Occipital lobe (tissue), 2 donors: ENCODE measurements around the gene TNS3. TPM values are rescaled to one million over a fixed set of nuclear protein-coding genes. Genes with fewer than 3 reads are reported as not detected.

Source experiments
- DNase-seq: peaks from one replicate; lab custom pipeline; 2025; lab: John Stamatoyannopoulos, UW
- total RNA-seq: library from RNA; depleted of rRNA; stranded (reverse); fragments of >200 nt; gene quantifications from one replicate; pipeline ENCODE4 v1.2.3, GENCODE V29; 2014

The TNS3 gene
- total RNA-seq, 1 donor from 2014 or later: 7.5 TPM

DNA sequence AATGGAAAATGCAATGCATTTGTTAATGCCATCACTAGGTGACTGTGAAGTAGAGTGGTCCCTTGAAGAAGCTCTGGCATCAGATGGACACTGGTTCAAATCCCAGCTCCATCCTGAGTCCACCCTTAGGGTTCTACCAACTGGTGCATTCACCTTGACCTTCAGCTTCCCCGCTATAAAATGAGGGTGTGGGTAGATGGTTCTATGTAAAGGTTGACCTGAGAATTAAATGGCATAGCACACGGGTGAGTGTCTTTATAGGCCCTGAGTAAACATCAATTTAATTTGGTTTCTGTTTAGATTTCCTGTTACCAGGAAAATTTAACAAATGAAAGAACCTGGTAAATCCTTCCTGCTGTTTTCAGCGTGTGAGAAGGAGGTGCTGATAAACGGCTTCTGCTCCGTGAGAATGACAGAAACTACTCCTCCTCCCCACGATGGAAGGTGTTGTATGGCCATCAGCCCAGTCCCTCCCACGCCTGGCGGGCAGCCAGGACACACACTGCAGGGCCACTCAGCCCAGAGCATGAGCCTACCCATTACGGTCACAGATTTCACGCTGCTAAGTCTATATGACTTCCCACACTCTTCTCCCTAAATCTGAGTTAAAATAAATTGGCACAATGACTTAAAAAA lies 210.1 kb downstream of the TNS3 start:
- DNase-seq: no peak

DNA sequence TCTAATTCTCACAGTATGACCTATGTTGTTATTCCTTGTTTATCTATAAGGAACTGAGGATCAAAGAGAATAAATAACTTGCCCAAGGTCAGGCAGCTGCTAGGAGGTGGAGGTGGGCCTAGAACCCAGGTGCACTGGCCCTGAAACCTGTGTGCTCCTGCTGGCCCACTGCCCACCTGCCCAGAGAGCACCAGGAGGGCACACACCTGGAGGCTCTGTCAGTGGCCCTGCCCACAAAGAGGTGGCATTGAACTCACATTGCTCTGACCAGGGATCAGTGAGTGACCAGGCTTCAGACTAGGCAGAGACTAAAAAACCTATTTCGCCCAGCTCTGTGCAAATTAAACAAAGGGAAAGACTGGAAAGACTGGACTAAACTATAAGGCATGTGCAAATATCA lies 210.6 kb downstream of the TNS3 start:
- DNase-seq: no peak

DNA sequence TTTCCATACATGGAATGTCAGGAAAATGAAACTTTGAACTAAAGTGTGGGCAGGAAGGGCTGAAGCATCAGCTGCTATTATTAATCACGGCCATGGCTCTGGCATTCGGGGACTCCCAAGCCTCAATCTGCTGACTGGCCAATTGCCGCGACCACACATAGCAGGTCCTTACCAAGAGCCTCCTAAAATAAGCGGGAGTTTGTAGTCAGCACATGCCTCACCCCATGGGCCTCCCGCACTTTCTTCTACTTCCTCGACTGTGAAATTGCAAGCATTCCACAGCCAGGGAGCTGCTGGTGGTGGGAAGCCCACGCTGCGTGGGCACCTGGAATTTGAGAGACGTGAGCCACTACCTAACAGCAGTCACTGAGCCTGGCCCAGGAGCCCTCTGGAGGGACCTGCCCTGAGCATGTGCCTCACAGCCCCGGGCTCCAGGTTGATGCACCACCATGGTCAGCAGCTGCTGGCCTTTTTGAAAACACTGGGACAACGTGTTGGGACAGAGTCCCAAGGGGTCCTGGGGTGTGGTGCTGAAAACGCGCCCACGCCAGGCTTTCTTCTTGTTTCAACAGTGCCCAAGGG lies 211.4 kb downstream of the TNS3 start:
- no peak for DNase-seq

DNA sequence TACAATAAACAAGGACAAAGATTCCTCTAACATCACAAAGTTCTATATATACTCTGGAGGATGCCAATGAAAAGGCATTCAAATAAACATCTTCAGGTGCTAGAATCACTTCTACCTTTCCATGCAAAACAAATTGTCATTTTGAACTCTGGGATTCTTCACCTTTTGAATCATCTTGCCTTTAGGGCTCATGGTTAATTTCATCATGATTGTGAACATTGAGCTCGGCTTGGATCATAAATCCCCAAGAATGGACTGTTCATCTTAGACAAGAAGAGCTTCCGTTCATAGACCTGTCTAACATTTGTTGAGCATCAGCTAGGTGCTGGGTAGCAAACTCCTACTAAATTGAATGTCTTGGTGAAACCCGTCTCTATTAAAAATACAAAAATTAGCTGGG lies 212.2 kb downstream of the TNS3 start:
- no peak for DNase-seq

DNA sequence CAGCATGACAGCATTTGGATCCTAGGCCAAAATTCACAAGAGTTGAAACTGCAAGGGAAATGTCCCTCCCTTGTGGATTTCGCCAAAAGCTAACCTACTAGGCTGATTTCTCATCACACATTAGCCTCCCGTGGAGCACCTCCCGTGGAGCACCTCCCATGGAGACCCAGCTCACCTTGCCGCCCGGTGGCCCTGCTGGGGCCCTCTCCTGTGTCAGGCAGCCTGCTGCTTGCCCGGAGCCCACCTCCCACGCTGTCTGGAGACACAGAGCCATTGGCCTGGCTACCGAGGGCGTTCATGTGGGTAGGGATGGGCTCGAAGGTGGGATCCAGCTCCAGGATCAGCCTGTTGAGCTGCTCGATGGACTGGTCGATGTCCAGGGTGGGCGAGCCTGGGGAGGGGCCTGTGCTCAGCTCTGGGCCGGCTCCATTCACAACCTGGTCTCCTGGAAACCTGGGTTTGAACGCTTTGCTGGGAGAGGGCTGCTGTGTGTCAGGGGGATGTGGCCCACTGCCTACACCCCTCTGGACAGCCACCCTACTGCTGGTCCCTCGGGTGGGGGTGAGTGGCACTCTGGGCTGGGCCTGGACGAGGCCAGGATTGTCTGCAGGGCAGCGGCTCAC lies 213.6 kb downstream of the TNS3 start:
- no peak for DNase-seq

DNA sequence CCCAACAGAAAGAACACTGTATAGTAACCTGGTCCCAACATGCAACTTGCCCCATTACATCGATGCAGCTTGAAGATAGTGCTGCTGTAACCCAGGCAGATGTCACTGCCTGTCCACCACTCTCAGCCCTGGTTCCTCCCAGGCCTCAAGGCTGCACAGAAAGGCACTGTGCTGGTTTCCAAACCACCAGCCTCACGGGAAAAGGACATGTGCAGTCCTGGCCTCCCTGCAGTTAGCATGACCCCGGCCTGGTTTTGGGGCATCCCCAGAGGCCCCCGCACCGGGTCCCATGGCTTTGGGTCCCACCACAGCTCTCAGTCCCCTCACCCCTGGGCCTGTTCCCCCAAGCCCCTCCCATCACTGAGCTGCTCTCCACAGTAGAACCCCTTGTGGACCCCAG lies 214.5 kb downstream of the TNS3 start:
- DNase-seq: no peak

DNA sequence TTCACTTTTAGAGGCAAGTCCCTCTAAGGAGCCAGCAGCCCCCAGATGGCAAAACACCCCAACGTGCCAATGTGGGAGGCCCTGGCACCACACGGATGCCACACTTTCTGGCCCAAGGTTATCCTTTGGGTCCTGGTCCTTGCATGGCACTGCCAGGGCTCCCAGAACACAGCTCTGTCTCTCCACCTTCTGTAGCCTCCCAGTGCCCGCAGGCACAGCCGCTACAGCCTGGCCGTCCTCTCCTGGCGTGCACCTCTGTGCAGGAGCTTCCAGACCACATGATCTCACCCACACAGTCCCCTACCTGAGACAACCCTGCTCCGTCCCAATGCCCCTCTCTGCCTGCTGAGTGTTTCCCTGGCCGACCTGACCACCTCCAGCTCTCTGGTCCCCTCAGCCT lies 215.0 kb downstream of the TNS3 start:
- DNase-seq: no peak

DNA sequence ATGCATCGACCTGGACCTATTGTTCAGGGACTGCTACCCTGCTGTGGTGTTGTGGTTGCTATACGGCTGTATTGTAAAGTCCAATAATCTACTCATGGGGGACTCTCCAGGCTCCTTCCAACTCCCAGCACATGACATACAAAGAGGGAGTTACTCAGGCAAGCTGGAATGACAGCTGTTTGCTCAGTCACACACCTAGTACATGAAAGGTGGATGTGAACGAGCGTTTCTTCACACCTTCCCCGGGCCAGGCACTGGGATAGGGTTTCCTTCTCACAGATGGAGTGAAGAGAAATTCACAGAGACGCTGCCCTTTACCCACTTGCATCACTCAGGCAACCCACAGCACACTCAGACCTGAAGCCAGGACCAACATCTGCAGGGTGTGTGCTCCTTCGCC lies 215.7 kb downstream of the TNS3 start:
- DNase-seq: no peak

DNA sequence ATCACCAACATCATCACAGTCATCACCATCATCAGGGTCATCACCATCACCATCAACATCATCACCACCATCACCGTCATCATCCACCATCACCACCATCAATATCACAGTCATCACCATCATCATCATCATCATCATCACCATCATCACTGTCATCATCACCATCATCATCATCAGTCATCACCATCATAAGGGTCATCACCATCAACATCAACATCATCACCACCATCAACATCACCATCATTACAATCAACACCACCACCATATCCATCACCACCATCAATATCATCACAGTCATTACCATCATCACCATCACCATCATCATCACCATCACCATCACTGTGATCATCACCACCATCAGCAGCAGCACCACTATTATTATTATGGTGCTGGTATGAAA lies 218.9 kb downstream of the TNS3 start:
- no peak for DNase-seq

DNA sequence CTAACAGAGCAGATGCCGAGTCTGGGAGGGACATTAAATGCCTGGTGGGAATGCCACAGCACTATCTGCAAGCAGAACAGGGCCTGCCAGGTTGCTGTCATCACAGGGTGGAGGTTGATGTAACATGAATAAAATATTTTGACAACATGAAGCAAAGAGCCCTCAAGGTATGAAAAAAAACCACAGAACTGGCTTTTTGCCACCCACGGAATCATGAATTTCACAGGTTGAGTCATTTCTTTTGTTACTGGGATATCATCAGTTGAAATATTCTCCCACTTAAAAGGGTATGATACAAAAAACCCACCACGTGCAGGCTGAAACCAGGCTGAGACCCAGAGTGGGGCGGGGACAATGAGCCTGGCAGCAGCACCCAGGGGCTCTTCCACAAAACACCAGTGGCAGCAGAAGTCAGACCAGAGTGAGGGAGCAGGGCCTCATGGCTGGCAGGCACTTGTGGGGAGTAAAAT lies 220.1 kb downstream of the TNS3 start:
- DNase-seq: no peak

DNA sequence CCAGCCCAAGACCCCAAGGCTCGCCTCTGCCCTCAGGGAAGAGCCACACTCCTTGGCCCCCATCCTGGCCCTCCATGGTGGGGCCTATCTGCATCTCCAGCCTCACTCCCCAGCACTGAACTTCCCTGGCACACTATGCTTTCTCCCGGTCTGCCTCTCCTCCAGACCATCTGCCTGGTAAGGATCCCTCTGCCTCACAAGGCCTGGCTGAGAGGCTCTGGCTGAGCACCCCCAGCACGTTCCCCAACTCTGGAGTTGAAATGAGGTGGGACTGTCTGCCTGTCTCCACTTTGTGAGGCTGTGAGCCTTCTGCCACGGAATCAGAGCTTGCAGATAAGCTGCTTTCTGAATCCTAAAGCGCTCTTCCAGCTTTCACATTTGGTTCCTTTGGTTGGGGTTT lies 220.7 kb downstream of the TNS3 start:
- DNase-seq: no peak

DNA sequence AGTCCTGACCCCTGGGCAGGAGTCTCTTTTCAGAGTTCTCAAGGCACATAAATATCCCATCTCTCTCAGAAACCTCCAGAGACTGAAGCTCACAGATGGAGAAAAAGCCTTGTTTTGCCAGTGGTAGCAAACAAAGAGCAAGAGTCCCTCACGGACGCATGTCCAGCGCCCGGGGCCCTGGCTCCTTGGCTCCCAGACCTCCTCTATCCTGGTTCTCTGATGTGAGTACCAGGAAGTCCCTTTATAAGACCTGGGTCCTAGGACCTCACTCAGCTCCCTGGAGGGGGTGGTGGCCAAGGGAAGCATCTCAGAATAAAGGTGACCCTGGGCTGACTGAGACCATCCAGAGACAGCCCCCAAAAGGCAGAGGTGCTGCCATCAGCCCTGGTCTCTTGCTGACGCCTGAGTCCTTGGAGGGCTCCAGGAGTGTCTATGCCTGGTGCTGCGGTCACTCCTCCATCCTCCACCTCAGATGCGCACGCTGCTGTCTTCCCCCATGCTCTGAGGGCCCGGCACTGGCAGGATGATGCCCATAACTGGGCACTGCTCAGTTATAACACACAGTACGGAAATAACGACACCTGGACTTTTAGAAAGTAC lies 221.5 kb downstream of the TNS3 start:
- DNase-seq: no peak

DNA sequence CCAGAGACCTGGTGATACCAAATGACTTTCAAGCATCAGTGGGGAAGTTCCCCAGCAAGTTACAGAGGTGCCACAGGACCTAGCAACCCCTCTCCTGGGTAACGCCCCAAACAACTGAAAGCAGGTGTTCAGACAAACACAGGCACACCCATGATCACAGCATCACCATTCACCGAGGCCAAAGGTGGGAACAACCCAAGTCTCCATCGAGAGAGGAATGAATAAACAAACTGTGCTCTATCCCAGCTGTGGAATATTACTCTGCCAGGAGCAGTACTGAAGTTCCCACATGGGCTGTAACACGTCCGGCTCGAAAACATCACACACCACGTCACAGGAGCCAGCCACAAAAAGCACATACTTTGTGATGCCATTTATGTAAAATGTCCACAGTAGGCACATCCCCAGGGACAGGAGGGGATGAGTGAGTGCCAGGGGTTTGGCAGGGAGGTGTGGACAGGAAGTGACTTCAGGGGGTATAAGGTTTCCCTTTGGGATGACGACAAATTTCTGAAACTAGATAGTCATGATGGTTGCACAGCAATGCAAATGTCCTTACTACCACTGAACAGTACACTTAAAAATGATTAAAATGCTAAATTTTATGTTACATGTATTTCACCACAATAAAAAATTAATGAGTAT lies 222.8 kb downstream of the TNS3 start:
- DNase-seq: no peak

DNA sequence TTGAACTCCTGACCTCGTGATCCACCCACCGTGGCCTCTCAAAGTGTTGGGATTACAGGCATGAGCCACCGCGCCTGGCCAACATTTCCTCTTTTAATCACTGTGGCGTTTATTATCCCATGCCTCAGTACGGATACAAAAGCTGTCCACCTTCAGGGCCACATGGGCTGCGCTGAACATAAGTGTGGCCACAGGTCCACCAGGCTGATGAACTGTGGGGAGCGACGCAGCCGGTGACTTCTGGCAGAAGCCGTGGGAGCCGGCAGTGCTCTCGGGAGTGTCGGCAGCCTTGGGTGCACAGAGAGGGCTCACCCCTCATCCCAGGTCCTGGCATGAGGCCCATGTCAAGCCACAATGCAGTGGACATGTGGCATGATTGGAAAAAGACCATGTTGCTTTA lies 223.6 kb downstream of the TNS3 start:
- DNase-seq: no peak

DNA sequence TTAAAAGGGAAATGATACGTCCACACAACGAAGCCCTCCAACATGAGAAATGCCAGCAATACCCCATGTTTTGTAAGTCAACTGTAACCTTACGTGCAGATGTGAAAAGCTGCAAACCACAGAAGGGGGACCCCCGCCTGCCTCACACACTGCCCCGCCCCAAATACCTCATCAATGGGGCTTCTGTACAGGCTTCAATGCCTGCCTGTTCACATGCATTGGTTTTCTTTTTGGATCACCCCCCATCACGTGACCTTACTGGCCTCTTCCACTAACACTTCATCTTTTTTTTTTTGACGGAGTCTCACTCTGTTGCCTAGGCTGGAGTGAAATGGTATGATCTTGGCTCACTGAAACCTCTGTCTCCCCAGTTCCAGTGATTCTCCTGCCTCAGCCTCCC lies 224.0 kb downstream of the TNS3 start:
- DNase-seq: no peak

DNA sequence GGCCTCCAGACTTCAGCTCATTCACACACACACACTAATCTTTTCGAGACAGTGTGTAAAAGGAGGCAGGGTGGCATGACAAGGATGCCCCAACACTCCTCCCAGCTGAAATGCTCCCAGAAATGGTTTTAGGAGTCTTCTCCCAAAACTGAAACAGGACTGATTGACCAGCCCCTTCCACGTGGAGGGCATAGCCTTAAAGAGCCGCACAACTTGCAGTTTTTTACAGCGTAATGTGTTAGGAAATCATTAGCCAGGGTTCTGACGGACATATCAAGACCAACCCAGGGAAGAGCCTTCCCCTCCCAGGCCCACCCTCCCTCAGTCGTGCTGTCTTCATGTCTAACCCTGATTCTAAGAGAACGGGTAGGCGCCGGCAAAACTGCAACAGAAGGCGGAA lies 224.6 kb downstream of the TNS3 start:
- no peak for DNase-seq

DNA sequence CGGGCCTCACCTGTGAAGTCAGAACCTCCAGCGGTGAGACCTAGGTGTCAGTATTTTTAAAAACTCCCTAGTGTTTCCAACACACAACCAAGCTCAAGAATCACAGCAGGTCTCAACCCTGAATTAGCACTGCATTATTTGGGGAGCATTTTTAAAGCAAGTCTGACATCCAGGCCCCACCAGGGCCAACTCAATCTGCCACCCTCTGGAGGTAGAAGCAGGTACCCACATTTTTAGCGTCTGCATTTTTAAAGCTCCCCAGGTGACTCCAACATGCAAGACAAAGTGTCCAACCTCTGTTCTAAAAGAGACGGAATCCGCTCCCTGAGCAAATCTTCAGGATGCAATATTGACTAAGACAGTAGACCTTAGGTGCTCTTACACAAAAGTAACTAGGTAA lies 225.7 kb downstream of the TNS3 start:
- no peak for DNase-seq

DNA sequence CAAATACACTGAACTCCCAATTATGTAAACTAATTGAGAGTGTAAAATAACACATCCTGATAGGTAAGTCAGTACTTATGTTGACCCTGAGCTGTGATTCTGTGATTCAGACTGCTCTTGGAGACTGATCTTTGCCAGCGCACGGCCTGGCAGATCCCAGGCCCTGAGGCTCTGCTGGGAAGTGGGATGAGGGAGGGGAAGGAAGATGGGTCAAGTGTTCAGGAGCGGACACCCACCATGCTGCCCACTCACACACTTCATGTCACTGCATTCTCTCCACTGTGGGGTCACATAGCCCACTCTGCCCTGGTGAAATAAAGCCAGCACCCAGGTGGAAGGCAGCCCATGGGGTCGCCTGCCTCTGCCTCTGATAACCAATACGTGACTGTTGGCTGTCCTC lies 226.2 kb downstream of the TNS3 start:
- DNase-seq: no peak

DNA sequence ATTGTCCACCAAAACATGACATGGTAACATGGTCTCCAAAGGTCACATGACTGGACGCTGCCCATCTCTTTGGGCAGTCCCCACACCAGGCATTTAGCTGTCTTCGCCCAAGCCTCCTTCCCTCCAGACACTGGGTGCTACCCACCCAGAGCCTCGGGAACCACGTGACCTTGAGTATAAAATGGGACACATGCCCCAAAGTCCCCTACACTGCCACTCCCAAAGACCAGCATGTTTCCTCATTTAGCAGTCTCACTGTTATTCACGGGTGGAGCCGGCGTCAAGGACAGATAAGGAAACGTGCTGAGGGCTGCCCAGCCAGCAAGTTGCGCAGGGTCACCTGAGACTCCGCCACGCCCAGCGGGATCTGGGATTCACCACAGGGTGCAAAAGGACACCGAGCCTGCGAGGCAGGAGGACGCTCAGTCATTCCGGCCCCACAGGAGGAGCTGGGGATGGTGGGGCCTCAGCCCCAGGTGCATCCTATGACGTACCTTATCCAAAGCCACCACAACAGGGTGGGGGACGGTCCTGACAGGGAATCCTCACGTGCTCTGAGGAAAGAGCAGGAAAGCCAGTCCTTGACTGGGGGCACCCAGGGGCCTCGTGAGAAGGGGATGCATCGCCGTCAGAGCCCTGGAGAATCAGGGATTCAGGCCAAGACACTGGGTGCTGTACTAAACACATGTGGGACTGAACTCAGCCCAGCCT lies 226.9 kb downstream of the TNS3 start:
- no peak for DNase-seq

DNA sequence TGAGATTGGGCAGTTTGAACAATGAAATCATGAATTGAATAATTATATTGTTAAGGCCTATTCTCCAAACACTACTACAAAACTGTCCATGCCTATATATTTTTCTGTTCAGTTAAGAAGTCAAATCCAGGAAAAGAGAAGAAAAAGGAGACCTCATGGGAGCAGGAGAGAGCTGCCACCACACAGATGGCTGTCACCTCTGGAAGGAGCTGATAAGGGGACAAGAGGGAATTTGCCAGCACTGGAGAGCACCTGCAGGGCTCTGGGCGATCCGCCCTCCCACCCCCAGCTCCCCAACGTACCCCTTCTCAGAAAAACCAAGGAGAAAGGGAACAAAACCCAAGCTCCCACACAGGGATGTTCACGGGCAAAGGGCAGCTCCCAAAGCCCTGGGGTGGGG lies 227.8 kb downstream of the TNS3 start:
- no peak for DNase-seq

DNA sequence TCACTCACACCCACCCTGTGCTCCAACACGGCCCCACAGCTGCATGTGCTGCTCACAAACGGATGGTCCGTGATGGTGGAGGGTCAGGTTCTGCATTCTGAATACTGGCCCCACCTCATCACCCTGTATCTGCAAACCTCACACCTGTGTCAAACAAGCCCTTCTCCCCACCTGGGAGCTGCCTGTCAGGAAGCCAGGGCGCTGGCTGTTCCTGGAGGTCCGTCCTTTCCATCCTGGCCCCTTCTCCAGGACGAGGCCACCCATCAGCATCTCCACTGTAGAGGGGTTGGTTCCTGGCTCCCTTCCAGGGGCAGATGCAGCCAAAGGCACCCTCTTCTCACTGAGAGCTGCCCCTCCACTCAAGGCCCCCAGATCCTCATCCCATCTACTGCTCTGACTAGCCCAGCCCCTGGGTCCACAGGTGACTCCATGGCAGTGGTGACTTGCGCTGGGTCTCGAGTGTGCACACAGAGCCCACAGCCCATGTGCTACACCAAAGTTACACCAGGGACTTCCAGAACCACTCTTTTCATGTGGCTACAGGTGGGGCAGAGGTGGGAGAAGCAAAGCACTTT lies 229.4 kb downstream of the TNS3 start:
- no peak for DNase-seq
